ENCODE results near the gene WDR73. TPM values are rescaled to one million over a fixed set of nuclear protein-coding genes. Genes with fewer than 3 reads are reported as not detected.

Gene WDR73
- total RNA-seq, 1 experiment from 2014 or later = 35.6 TPM

- no peak for TF ChIP-seq EGR1 (IDR thresholded peaks at IDR 0.05; ENCODE audit: low read depth)
- no peak for TF ChIP-seq ZNF274 (IDR thresholded peaks at IDR 0.05; ENCODE audit: low read depth, low read length)
- no peak for TF ChIP-seq JUND (IDR thresholded peaks at IDR 0.05)
- no peak for TF ChIP-seq CBX3 (IDR thresholded peaks at IDR 0.05; ENCODE audit: low read depth)
- no peak for TF ChIP-seq EZH2phosphoT487 (IDR thresholded peaks at IDR 0.05; ENCODE audit: borderline replicate concordance)
- no peak for TF ChIP-seq ZFX (IDR thresholded peaks at IDR 0.05)
- no peak for TF ChIP-seq YY1 (IDR thresholded peaks at IDR 0.05; ENCODE audit: extremely low read depth, insufficient replicate concordance, low read depth, low read length)
Measured at GRCh38 chr15:84659904-84660781, 6.1 kb upstream of the WDR73 start (continued).

DNA sequence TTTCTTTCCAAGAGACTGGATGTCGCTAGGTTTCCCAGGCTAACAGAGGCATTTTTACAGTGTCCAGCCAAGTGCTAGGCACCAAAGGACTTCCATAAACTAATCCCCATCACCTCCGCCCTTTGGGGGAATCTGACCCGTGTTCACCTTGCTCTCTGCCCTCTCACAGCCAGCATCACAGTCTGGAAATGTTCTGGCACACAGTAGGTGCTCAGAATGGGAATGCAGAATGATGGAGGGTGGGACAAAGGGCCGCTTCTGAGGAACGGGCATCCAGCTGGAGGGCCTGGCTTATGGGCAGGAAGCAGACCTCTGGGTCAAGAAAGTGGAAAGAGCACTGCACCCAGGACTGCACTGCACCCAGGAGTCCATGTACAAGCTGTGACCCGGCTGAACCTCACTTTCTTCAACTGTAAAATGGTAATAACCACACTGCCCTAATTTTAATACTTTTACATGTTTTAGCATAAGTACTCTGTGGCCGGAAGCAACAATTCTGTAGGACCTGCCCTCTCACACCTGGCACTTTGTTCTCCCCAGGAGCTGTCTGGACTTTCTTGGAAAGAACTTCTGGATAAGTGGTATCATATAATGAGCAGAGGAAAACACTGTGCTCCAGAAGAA, 4.8 kb upstream of the WDR73 start:
- RAD21 ChIA-PET (ENCODE audit: low non-redundant PET in 1 of 2, low total read pairs in 2 of 2, uncharacterized antibody in 2 of 2, unreplicated experiment in 2 of 2) = no interaction called here
- BruUV-seq (replicated peaks) = no TSS peak
- no peak for TF ChIP-seq ZFX (IDR thresholded peaks at IDR 0.05)
- no peak for TF ChIP-seq FOSL1 (IDR thresholded peaks at IDR 0.05; ENCODE audit: low read depth)
- no peak for TF ChIP-seq JUND (IDR thresholded peaks at IDR 0.05)
- no peak for TF ChIP-seq ELF1 (IDR thresholded peaks at IDR 0.05; ENCODE audit: borderline replicate concordance, low read depth)
- TF ChIP-seq REST (IDR thresholded peaks at IDR 0.05; ENCODE audit: low read depth) = no peak
- no peak for TF ChIP-seq SRF (IDR thresholded peaks at IDR 0.05; ENCODE audit: low read depth)
- TF ChIP-seq EGR1 (IDR thresholded peaks at IDR 0.05; ENCODE audit: low read depth) = no peak
- no peak for TF ChIP-seq CTCF (IDR thresholded peaks at IDR 0.05 in 2 of 3, conservative IDR thresholded peaks at IDR 0.05 in 1 of 3; ENCODE audit: borderline replicate concordance in 1 of 3, insufficient read depth in 1 of 3, low read depth in 2 of 3, low read length in 2 of 3)
- no peak for TF ChIP-seq TCF7L2 (IDR thresholded peaks at IDR 0.05; ENCODE audit: borderline replicate concordance, extremely low read depth, insufficient read depth, insufficient read length)
- Histone ChIP-seq H3K27me3 (ENCODE audit: insufficient read depth, low read length) (no peaks in the 10 kb centered on the region), H3K9me3 (ENCODE audit: control insufficient read depth in 1 of 2, insufficient read depth in 1 of 2, low read depth in 1 of 2, low read length in 2 of 2) (no peaks in the 10 kb centered on the region), H3K79me2 (ENCODE audit: insufficient read depth, low read length) (peaks cover 2% of the 10 kb centered on the region; the same call in 1 of the 2 replicates), H4K20me1 (ENCODE audit: insufficient read depth) (no peaks in the 10 kb centered on the region), H3K4me1 (ENCODE audit: control insufficient read depth in 1 of 2, insufficient read depth in 2 of 2, low read length in 2 of 2) (peaks cover 14 to 29% of the 10 kb centered on the region in 2 experiments), H2AFZ (ENCODE audit: low read depth, low read length, poor library complexity, severe bottlenecking) (no peak overlapping the region), H3K4me2 (ENCODE audit: low read length) (peak overlapping the region; percentile 75), H3K4me3 (replicated peaks in 1 of 2; ENCODE audit: low read depth in 1 of 2, low read length in 2 of 2) (peak overlapping the region in 1 of 2 experiments; percentile 56; a peak in 3 of 4 replicates), H3K9ac (ENCODE audit: low read length) (peak overlapping the region; percentile 59), H3K36me3 (ENCODE audit: control insufficient read depth in 1 of 2, insufficient read depth in 2 of 2, low read length in 2 of 2) (no peaks in the 10 kb centered on the region), H3K9me2 (ENCODE audit: insufficient read depth) (no peaks in the 10 kb centered on the region), H3K27ac (ENCODE audit: low read depth, low read length) (peak overlapping the region; percentile 58)
- intact Hi-C loops (cut with micrococcal nuclease) = loop anchor here (10.0 kb wide), 1 partner anchor 116 kb away; no protein-coding TSS in a partner anchor
- DNase-seq (ENCODE audit: low read depth, low spot score) (no peak), ATAC-seq (no peak)
- CTCF ChIA-PET = no interaction called here
- POLR2A ChIA-PET = no interaction called here
